HEK293T (cell line): ENCODE results near the gene PLEKHA6.

Experiments
- ELF4 ChIP-seq: fragments of 450-650 bp; IDR thresholded peaks from 2 replicates; pipeline ENCODE4 v1.6.1; 2017; ENCODE audit warnings: antibody characterized with exemption
- FOXM1 ChIP-seq: fragments of 450-650 bp; IDR thresholded peaks from 2 replicates; pipeline ENCODE4 v1.6.1; 2017; ENCODE audit warnings: mild to moderate bottlenecking, borderline replicate concordance

DNA sequence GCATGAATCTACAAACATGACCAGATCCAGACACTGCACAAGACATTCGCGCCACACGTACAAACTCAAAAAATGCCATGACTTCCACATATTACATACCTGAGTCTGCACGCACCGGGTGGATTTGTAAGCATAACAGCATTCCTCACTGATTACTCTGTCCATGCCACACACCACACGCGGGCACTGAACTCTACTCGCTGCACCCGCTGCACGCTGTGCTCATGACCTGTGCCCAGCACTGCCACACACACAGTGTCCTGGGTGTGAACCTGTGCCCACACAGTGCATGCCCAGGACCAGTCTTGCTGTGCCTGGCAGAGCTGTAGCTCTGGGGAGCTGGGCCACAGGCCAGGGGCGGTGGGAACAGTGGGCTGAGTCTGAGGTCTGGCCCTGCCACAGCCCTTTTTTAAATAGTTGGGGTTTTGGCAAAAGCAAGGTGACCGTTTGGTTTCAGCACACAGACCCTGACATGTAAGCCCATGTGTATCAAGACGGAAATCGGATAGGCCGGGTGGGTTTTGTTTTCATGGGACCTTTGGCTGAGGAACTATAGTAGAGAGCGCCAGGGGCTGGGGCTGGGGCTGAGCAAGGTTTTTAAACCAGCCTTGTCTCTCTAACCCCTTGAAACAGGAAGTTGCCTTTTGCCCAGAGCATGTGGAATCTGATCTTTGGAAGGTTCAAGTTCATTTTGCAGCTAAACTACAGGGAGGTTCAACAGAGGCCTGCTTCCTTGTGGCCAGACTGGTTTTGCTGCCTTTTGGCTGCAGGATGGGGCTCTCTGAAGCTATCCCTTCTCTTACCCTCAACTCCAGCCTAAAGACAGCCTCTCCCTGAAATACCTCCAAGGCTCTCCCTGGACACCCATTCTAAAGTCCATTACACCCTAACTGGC lies 133.6 kb downstream of the PLEKHA6 start:
- TF ChIP-seq FOXM1 (no peak), ELF4 (no peak)
